ENCODE results near the gene SOCS7. TPM values are rescaled to one million over a fixed set of nuclear protein-coding genes. Genes with fewer than 3 reads are reported as not detected.

Gene SOCS7
- total and polyA plus RNA-seq, 4 donors = 0.74 to 11.0 (median 2.9) TPM

GRCh38 chr17:38364741-38365140 lies 13.1 kb downstream of the SOCS7 start:
- Histone ChIP-seq H3K9me3 (ENCODE audit: control insufficient read depth in 4 of 4, low read length in 3 of 4) (no peaks in the 10 kb centered on the region), H3K27me3 (ENCODE audit: control insufficient read depth in 4 of 4, insufficient read depth in 4 of 4, low read length in 3 of 4) (no peaks in the 10 kb centered on the region), H3K27ac (ENCODE audit: low read depth in 1 of 2, low read length in 2 of 2) (no peak overlapping the region), H3K9ac (ENCODE audit: low read depth in 1 of 2, low read length in 2 of 2) (no peak overlapping the region), H3K36me3 (ENCODE audit: control insufficient read depth in 4 of 4, insufficient read depth in 3 of 4, low read depth in 1 of 4, low read length in 3 of 4) (peaks cover 4 to 24% (median 18%) of the 10 kb centered on the region in 4 donors), H3K4me3 (ENCODE audit: low read depth in 1 of 3, low read length in 3 of 3) (no peak overlapping the region), H3K4me1 (ENCODE audit: control insufficient read depth in 4 of 4, insufficient read depth in 4 of 4, low read length in 3 of 4) (no peaks in the 10 kb centered on the region)
- DNase-seq (ENCODE audit: low spot score) = no peak
- 96% methylated on average over 8 of the region's 8 CpGs for WGBS
- TF ChIP-seq HNF4A (conservative IDR thresholded peaks at IDR 0.05) = no peak
- no peak for TF ChIP-seq TAF1 (conservative IDR thresholded peaks at IDR 0.05)
- no peak for TF ChIP-seq JUND (IDR thresholded peaks at IDR 0.05)
- TF ChIP-seq EGR1 (IDR thresholded peaks at IDR 0.05; ENCODE audit: low read depth in 2 of 2) = no peak
- TF ChIP-seq FOXA2 (IDR thresholded peaks at IDR 0.05) = no peak
- TF ChIP-seq, protein P1, sequence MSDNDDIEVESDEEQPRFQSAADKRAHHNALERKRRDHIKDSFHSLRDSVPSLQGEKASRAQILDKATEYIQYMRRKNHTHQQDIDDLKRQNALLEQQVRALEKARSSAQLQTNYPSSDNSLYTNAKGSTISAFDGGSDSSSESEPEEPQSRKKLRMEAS (IDR thresholded peaks at IDR 0.05) = no peak
- TF ChIP-seq GABPA (IDR thresholded peaks at IDR 0.05 in 1 of 2, conservative IDR thresholded peaks at IDR 0.05 in 1 of 2) = no peak
- TF ChIP-seq FOXA1 (IDR thresholded peaks at IDR 0.05) = no peak
- no peak for TF ChIP-seq NR2F2 (IDR thresholded peaks at IDR 0.05)
- TF ChIP-seq CTCF (IDR thresholded peaks at IDR 0.05; ENCODE audit: low read depth, low read length, missing input control) = no peak

GRCh38 chr17:38369124-38369886 lies 17.7 kb downstream of the SOCS7 start:
- no peak overlapping the region for H3K27ac ChIP-seq (ENCODE audit: low read depth in 1 of 2, low read length in 2 of 2)
- no peaks in the 10 kb centered on the region for H3K27me3 ChIP-seq (ENCODE audit: control insufficient read depth in 4 of 4, insufficient read depth in 4 of 4, low read length in 3 of 4)
- H3K4me1 ChIP-seq (ENCODE audit: control insufficient read depth in 4 of 4, insufficient read depth in 4 of 4, low read length in 3 of 4) = no peaks in the 10 kb centered on the region
- no peak for DNase-seq (ENCODE audit: low spot score)
- TF ChIP-seq JUND (IDR thresholded peaks at IDR 0.05) (no peak), FOXA2 (IDR thresholded peaks at IDR 0.05) (no peak)
- WGBS = 91% methylated on average over 8 of the region's 8 CpGs
- H3K9ac ChIP-seq (ENCODE audit: low read depth in 1 of 2, low read length in 2 of 2) = no peak overlapping the region
- H3K9me3 ChIP-seq (ENCODE audit: control insufficient read depth in 4 of 4, low read length in 3 of 4) = no peaks in the 10 kb centered on the region
- peaks cover 4 to 33% (median 27%) of the 10 kb centered on the region in 4 donors for H3K36me3 ChIP-seq (ENCODE audit: control insufficient read depth in 4 of 4, insufficient read depth in 3 of 4, low read depth in 1 of 4, low read length in 3 of 4)
- no peak overlapping the region for H3K4me3 ChIP-seq (ENCODE audit: low read depth in 1 of 3, low read length in 3 of 3)

DNA sequence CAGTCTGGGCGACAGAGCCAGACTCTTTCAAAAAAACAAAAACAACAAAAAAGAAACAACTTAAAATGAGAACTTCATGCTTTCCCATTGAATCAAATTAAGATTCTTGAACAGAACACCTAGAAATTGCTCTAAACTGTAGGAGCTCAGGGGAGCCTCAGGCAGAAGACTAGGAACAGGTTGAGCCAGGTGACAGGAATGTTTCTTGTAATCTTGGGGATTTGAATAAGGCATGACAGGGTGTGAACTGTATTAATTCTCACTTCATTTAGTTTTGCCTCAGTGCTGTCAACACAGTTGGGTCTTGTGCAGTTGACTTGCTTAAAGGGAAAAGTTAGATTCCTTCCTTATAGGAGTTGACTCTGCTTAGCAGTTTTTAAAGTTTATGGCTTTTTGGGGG lies 27.8 kb downstream of the SOCS7 start:
- peaks cover 0 to 14% (median 8%) of the 10 kb centered on the region in 4 donors for H3K36me3 ChIP-seq (ENCODE audit: control insufficient read depth in 4 of 4, insufficient read depth in 3 of 4, low read depth in 1 of 4, low read length in 3 of 4)
- H3K4me3 ChIP-seq (ENCODE audit: low read depth in 1 of 3, low read length in 3 of 3) = no peak overlapping the region
- no peaks in the 10 kb centered on the region for H3K9me3 ChIP-seq (ENCODE audit: control insufficient read depth in 4 of 4, low read length in 3 of 4)
- no peaks in the 10 kb centered on the region for H3K27me3 ChIP-seq (ENCODE audit: control insufficient read depth in 4 of 4, insufficient read depth in 4 of 4, low read length in 3 of 4)
- no peak overlapping the region for H3K27ac ChIP-seq (ENCODE audit: low read depth in 1 of 2, low read length in 2 of 2)
- no peaks in the 10 kb centered on the region for H3K4me1 ChIP-seq (ENCODE audit: control insufficient read depth in 4 of 4, insufficient read depth in 4 of 4, low read length in 3 of 4)
- no peak for DNase-seq (ENCODE audit: low spot score)
- 94% methylated on average over 1 of the region's 1 CpG for WGBS
- no peak overlapping the region for H3K9ac ChIP-seq (ENCODE audit: low read depth in 1 of 2, low read length in 2 of 2)
- no peak for TF ChIP-seq YY1 (IDR thresholded peaks at IDR 0.05)
- TF ChIP-seq, protein P2, sequence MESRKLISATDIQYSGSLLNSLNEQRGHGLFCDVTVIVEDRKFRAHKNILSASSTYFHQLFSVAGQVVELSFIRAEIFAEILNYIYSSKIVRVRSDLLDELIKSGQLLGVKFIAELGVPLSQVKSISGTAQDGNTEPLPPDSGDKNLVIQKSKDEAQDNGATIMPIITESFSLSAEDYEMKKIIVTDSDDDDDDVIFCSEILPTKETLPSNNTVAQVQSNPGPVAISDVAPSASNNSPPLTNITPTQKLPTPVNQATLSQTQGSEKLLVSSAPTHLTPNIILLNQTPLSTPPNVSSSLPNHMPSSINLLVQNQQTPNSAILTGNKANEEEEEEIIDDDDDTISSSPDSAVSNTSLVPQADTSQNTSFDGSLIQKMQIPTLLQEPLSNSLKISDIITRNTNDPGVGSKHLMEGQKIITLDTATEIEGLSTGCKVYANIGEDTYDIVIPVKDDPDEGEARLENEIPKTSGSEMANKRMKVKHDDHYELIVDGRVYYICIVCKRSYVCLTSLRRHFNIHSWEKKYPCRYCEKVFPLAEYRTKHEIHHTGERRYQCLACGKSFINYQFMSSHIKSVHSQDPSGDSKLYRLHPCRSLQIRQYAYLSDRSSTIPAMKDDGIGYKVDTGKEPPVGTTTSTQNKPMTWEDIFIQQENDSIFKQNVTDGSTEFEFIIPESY (IDR thresholded peaks at IDR 0.05) = no peak
- no peak for TF ChIP-seq GABPA (IDR thresholded peaks at IDR 0.05 in 1 of 2, conservative IDR thresholded peaks at IDR 0.05 in 1 of 2)
- no peak for TF ChIP-seq HNF4G (IDR thresholded peaks at IDR 0.05)
- no peak for TF ChIP-seq FOXA2 (IDR thresholded peaks at IDR 0.05)
- TF ChIP-seq EGR1 (IDR thresholded peaks at IDR 0.05; ENCODE audit: low read depth in 2 of 2) = no peak
- TF ChIP-seq REST (IDR thresholded peaks at IDR 0.05) = no peak
- no peak for TF ChIP-seq HNF4A (conservative IDR thresholded peaks at IDR 0.05)
- TF ChIP-seq TAF1 (conservative IDR thresholded peaks at IDR 0.05) = no peak
- TF ChIP-seq, protein P1 (IDR thresholded peaks at IDR 0.05) = no peak
- no peak for TF ChIP-seq SP1 (IDR thresholded peaks at IDR 0.05)
- no peak for TF ChIP-seq FOXA1 (IDR thresholded peaks at IDR 0.05)
- no peak for TF ChIP-seq ATF3 (IDR thresholded peaks at IDR 0.05)
- no peak for TF ChIP-seq RXRA (IDR thresholded peaks at IDR 0.05)
